Right atrium auricular region (tissue), 2 donors: ENCODE measurements around the gene TCF15. TPM values are rescaled to one million over a fixed set of nuclear protein-coding genes. Genes with fewer than 3 reads are reported as not detected.

Experiments
- DNase-seq: peaks from one replicate; pipeline ENCODE4 v3.0.0-alpha.2; 2019; ENCODE audit warnings: low spot score
- H3K27ac ChIP-seq, 2 donors: fragments of 200-600 bp; sonication (generic); 1 replicate in 1 of 2; 2 replicates in 1 of 2; pipeline ENCODE4 v1.5.1; 2016 to 2019
- H3K27me3 ChIP-seq, 2 donors: fragments of 200-600 bp; sonication (generic); one replicate each; pipeline versions ENCODE4 v1.5.1 to v1.6.0; 2017 to 2019
- H3K36me3 ChIP-seq: fragments of 200-600 bp; sonication (generic); one replicate; pipeline ENCODE4 v1.5.1; 2016
- H3K4me1 ChIP-seq, 2 donors: fragments of 200-600 bp; sonication (generic); one replicate each; pipeline versions ENCODE4 v1.5.1 to v1.6.0; 2017 to 2019
- H3K4me3 ChIP-seq, 2 donors: fragments of 200-600 bp; sonication (generic); 1 replicate in 1 of 2; 2 replicates in 1 of 2; pipeline ENCODE4 v1.5.1; 2017 to 2019; ENCODE audit warnings: mild to moderate bottlenecking in 1 of 2, moderate library complexity in 1 of 2
- H3K9me3 ChIP-seq, 2 donors: fragments of 200-600 bp; sonication (generic); one replicate each; pipeline ENCODE4 v1.5.1; 2019
- total RNA-seq, 2 donors: library from RNA; depleted of rRNA; stranded (reverse); fragments of >200 nt; gene quantifications; one replicate each; pipeline ENCODE4 v1.1.0, GENCODE V29; 2016
- TF ChIP-seq, protein P1 (sequence below), 2 donors: fragments of 200-600 bp; sonication (generic); IDR thresholded peaks; one replicate each; pipeline ENCODE4 v1.5.1; 2019; ENCODE audit warnings: antibody characterized with exemption in 2 of 2

TCF15 gene
- total RNA-seq, 2 donors from 2014 or later, result 4.9 to 8.0 TPM

DNA sequence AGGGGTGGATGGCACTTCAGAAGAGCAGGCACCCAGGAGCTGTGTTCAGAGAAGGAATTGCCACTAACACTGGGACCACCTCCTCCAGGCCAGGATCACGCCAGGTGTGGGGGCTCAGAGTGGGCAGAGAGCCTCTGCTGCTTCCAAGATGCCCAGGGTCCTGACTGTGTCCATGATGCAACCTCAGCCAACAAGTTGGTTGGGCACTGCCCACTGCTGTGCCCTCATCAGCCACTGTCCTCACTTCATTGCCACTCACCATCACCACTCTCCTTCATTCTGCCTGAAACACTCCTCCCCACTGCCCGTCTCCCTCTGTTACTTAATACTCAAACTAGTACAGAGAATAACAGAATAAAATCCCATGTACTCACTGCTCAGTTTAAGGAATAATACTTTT is 16.5 kb upstream of the TCF15 start:
- Histone ChIP-seq H3K4me3 (no peak overlapping the region), H3K27me3 (no peaks in the 10 kb centered on the region), H3K27ac (no peak overlapping the region), H3K4me1 (no peaks in the 10 kb centered on the region), H3K9me3 (no peaks in the 10 kb centered on the region), H3K36me3 (no peaks in the 10 kb centered on the region)
- no peak for DNase-seq
- TF ChIP-seq, protein P1, sequence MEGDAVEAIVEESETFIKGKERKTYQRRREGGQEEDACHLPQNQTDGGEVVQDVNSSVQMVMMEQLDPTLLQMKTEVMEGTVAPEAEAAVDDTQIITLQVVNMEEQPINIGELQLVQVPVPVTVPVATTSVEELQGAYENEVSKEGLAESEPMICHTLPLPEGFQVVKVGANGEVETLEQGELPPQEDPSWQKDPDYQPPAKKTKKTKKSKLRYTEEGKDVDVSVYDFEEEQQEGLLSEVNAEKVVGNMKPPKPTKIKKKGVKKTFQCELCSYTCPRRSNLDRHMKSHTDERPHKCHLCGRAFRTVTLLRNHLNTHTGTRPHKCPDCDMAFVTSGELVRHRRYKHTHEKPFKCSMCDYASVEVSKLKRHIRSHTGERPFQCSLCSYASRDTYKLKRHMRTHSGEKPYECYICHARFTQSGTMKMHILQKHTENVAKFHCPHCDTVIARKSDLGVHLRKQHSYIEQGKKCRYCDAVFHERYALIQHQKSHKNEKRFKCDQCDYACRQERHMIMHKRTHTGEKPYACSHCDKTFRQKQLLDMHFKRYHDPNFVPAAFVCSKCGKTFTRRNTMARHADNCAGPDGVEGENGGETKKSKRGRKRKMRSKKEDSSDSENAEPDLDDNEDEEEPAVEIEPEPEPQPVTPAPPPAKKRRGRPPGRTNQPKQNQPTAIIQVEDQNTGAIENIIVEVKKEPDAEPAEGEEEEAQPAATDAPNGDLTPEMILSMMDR (IDR thresholded peaks at IDR 0.05), result no peak

GRCh38 chr20:625360-625932 is 15.3 kb upstream of the TCF15 start:
- no peak overlapping the region for H3K27ac ChIP-seq

DNA sequence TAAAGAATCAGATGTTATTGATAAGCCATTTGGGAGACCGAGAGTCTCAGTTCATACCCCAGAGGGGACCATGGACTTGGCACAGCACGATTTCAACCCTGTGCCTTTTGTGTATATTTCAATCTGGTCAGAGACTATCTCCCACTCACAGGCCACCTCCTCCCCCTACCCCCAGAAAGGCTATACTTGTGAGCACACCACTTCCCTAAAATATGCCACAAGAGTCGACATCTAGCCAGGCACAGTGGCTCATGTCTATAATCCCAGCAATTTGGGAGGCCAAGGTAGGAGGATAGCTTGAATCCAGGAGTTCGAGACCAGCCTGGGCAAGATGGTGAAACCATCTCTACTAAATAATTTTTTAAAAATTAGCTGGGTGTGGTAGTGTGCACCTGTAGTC is 13.6 kb upstream of the TCF15 start:
- no peak for DNase-seq
- Histone ChIP-seq H3K4me1 (no peaks in the 10 kb centered on the region), H3K27ac (no peak overlapping the region), H3K27me3 (no peaks in the 10 kb centered on the region), H3K36me3 (no peaks in the 10 kb centered on the region), H3K9me3 (no peaks in the 10 kb centered on the region), H3K4me3 (no peak overlapping the region)
- TF ChIP-seq, protein P1 (IDR thresholded peaks at IDR 0.05), result no peak

More at GRCh38 chr20:625360-625932, 15.3 kb upstream of the TCF15 start:
- no peaks in the 10 kb centered on the region for H3K36me3 ChIP-seq
- TF ChIP-seq, protein P1 (IDR thresholded peaks at IDR 0.05), result no peak
- no peaks in the 10 kb centered on the region for H3K4me1 ChIP-seq
- H3K27me3 ChIP-seq, result no peaks in the 10 kb centered on the region
- DNase-seq, result no peak
- no peaks in the 10 kb centered on the region for H3K9me3 ChIP-seq
- H3K4me3 ChIP-seq, result no peak overlapping the region

DNA sequence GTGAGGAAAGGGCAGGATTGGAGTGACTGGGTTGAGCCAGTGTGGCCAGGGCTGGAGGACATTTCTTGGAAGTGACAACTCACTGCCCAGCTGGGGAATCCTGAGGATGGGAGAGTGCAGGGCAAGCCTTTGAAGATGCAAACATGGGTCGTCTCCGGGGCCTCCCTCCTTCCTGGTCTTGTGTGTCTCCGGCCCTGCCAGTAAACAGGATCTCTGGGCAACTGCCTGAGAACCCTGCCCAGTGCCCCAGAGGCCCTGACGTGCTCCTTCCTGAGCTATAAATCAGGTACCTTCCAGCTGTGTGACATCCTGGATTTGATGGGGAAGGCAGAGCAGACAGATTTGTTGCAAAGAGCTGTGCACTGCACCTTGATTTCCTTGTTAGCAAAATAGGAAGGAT is 12.9 kb upstream of the TCF15 start:
- H3K4me1 ChIP-seq, result no peaks in the 10 kb centered on the region
- H3K36me3 ChIP-seq, result no peaks in the 10 kb centered on the region
- H3K27me3 ChIP-seq, result no peaks in the 10 kb centered on the region
- H3K4me3 ChIP-seq, result no peak overlapping the region
- H3K27ac ChIP-seq, result no peak overlapping the region
- TF ChIP-seq, protein P1 (IDR thresholded peaks at IDR 0.05), result no peak
- DNase-seq, result no peak
- H3K9me3 ChIP-seq, result no peaks in the 10 kb centered on the region

DNA sequence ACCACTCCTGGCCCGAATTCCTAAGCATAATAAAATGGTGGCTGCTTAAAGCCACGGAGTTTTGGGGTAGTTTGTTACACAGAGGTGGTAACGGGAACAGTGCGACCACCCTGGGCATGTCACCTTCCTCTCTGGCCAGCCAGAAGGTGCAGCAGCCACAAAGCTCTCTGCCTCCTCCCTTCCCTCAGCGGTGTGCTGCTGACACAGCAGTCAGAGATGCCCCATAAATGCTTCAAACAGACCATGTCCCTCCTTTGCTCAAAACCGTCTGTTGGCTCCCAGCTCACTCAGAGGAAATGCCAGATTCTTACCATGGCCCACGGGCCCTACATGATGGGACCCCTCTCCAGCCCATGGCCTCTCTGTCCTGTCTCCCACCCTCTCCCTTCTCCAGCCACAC is 12.1 kb upstream of the TCF15 start:
- DNase-seq, result no peak
- no peaks in the 10 kb centered on the region for H3K27me3 ChIP-seq

More for the DNA sequence above, 12.1 kb upstream of the TCF15 start:
- Histone ChIP-seq H3K9me3 (no peaks in the 10 kb centered on the region), H3K4me1 (no peaks in the 10 kb centered on the region), H3K27ac (no peak overlapping the region), H3K4me3 (no peak overlapping the region), H3K36me3 (no peaks in the 10 kb centered on the region)
- TF ChIP-seq, protein P1 (IDR thresholded peaks at IDR 0.05), result no peak
